ENCODE results near the gene TERT.

- TF ChIP-seq EZH2 (IDR thresholded peaks at IDR 0.05; ENCODE audit: borderline replicate concordance) (no peak), CTCF (IDR thresholded peaks at IDR 0.05; ENCODE audit: poor library complexity) (no peak), EZH2phosphoT487 (IDR thresholded peaks at IDR 0.05; ENCODE audit: low read depth, severe bottlenecking, unreplicated experiment) (no peak)
These were observed 22.7 kb downstream of the TERT start for GRCh38 chr5:1272201-1272600.

All from hepatocyte (in vitro differentiated cells).